H1 (cell line): ENCODE measurements around the gene LYL1.

ENCODE experiments used
- CTCF ChIP-seq, 3 experiments: IDR thresholded peaks; 1 replicate in 2 of 3; 2 replicates in 1 of 3; pipeline versions ENCODE4 v1.5.1 to v1.6.1; 2011; ENCODE audit warnings: low read length in 3 of 3, mild to moderate bottlenecking in 3 of 3, inconsistent platforms in 2 of 3, low read depth in 1 of 3, moderate library complexity in 1 of 3; ENCODE audit not compliant: insufficient read depth in 1 of 3; ENCODE audit errors: control extremely low read depth in 1 of 3
- FOSL1 ChIP-seq: IDR thresholded peaks from 2 replicates; pipeline ENCODE4 v1.6.1; 2011; ENCODE audit warnings: mild to moderate bottlenecking, low read depth, low read length, moderate library complexity; ENCODE audit not compliant: insufficient read depth
- GABPA ChIP-seq: IDR thresholded peaks from 2 replicates; pipeline ENCODE4 v1.6.1; 2011; ENCODE audit warnings: mild to moderate bottlenecking, low read length, moderate library complexity, borderline replicate concordance; ENCODE audit not compliant: insufficient read depth
- HDAC2 ChIP-seq, 2 experiments: fragments of 300-600 bp in 1 of 2; sonication (generic) in 1 of 2; IDR thresholded peaks; 2 replicates each; pipeline ENCODE4 v1.6.1; 2011 to 2012; ENCODE audit warnings: low read depth in 2 of 2, low read length in 2 of 2, mild to moderate bottlenecking in 2 of 2, moderate library complexity in 2 of 2, borderline replicate concordance in 1 of 2, inconsistent platforms in 1 of 2
- KDM5A ChIP-seq: fragments of 200-600 bp; IDR thresholded peaks from 2 replicates; pipeline ENCODE4 v1.7.1; 2012; ENCODE audit warnings: mild to moderate bottlenecking, low read length, inconsistent platforms, mixed read lengths
- POLR2A ChIP-seq, 2 experiments: IDR thresholded peaks; 1 replicate in 1 of 2; 2 replicates in 1 of 2; pipeline ENCODE4 v1.6.1; 2011; ENCODE audit warnings: low read depth in 2 of 2, low read length in 2 of 2, mild to moderate bottlenecking in 2 of 2; ENCODE audit errors: control extremely low read depth in 1 of 2
- POLR2AphosphoS5 ChIP-seq: IDR thresholded peaks from 2 replicates; pipeline ENCODE4 v1.6.1; 2011; ENCODE audit warnings: low read depth, low read length
- RFX5 ChIP-seq: IDR thresholded peaks from 2 replicates; pipeline ENCODE4 v1.6.1; 2011; ENCODE audit warnings: low read depth, low read length, improper control_type of control experiment, borderline replicate concordance
- SIN3A ChIP-seq, 2 experiments: IDR thresholded peaks in 1 of 2; conservative IDR thresholded peaks in 1 of 2; 2 replicates each; pipeline ENCODE4 v1.6.1; 2011 to 2012; ENCODE audit warnings: low read length in 2 of 2, improper control_type of control experiment in 1 of 2, low read depth in 1 of 2, mild to moderate bottlenecking in 1 of 2
- TAF1 ChIP-seq: IDR thresholded peaks from 2 replicates; pipeline ENCODE4 v1.6.1; 2011; ENCODE audit warnings: mild to moderate bottlenecking, low read depth, low read length

GRCh38 chr19:13120817-13121216 lies 18.2 kb upstream of the LYL1 start:
- TF ChIP-seq POLR2A (IDR thresholded peaks at IDR 0.05; ENCODE audit: control extremely low read depth in 1 of 2, low read depth in 2 of 2, low read length in 2 of 2) (no peak), CTCF (IDR thresholded peaks at IDR 0.05; ENCODE audit: control extremely low read depth in 1 of 3, insufficient read depth in 1 of 3, low read depth in 1 of 3, low read length in 3 of 3) (no peak), KDM5A (no peak), SIN3A (conservative IDR thresholded peaks at IDR 0.05 in 1 of 2, IDR thresholded peaks at IDR 0.05 in 1 of 2; ENCODE audit: low read depth in 1 of 2, low read length in 2 of 2) (no peak), RFX5 (no peak), POLR2AphosphoS5 (no peak), FOSL1 (no peak), HDAC2 (IDR thresholded peaks at IDR 0.05; ENCODE audit: borderline replicate concordance in 1 of 2, low read depth in 2 of 2, low read length in 2 of 2) (no peak), TAF1 (no peak), GABPA (no peak)
